Endothelial cell of umbilical vein (primary cell): Measurements from ENCODE around the gene PPM1E. TPM values are rescaled to one million over a fixed set of nuclear protein-coding genes. Genes with fewer than 3 reads are reported as not detected.

Experiments used
- BruUV-seq: library from RNA; stranded (reverse); fragments of 400-500 nt; replicated peaks from 2 replicates; lab custom pipeline; 2021; lab: Mats Ljungman, UMichigan
- CTCF ChIA-PET: fragments of 300-600, 350-600 bp; sonication (Branson Sonifier 250); formaldehyde crosslinking; loops from one replicate; lab custom pipeline; 2021; ENCODE audit warnings: antibody characterized with exemption, inconsistent platforms; lab: Charles Lee
- POLR2A ChIA-PET: fragments of 300-600, 350-600 bp; sonication (Branson Sonifier 250); formaldehyde crosslinking; loops from one replicate; lab custom pipeline; 2021; ENCODE audit warnings: antibody characterized with exemption, inconsistent platforms; lab: Charles Lee
- DNase-seq: peaks from one replicate; pipeline ENCODE4 v3.0.0-alpha.2; 2011; ENCODE audit warnings: low read depth, low spot score
- FAIRE-seq: peaks from 2 replicates; lab custom pipeline; 2011; peaks lifted over from hg19 to GRCh38; lab: Jason Lieb, UNC
- H2AFZ ChIP-seq: 2 replicates; pipeline ENCODE4 v1.6.0; 2012; ENCODE audit warnings: low read depth, low read length, control low read depth, inconsistent platforms
- H3K27ac ChIP-seq: 2 replicates; pipeline ENCODE4 v1.5.1; 2011; ENCODE audit warnings: low read depth, mild to moderate bottlenecking, control low read depth, low read length, moderate library complexity; ENCODE audit not compliant: insufficient read depth
- H3K27me3 ChIP-seq, 2 experiments: 2 replicates each; pipeline versions ENCODE4 v1.6.0 to v1.6.1; 2011; ENCODE audit warnings: low read length in 2 of 2, mixed read lengths in 1 of 2; ENCODE audit not compliant: control insufficient read depth in 2 of 2, insufficient read depth in 2 of 2
- H3K36me3 ChIP-seq, 2 experiments: 2 replicates in 1 of 2; 3 replicates in 1 of 2; pipeline ENCODE4 v1.5.1; 2011; ENCODE audit warnings: low read length in 2 of 2, mild to moderate bottlenecking in 1 of 2, moderate library complexity in 1 of 2; ENCODE audit not compliant: control insufficient read depth in 2 of 2, insufficient read depth in 2 of 2; ENCODE audit errors: extremely low read depth in 1 of 2
- H3K4me1 ChIP-seq: 3 replicates; pipeline ENCODE4 v1.5.1; 2011; ENCODE audit warnings: mild to moderate bottlenecking, low read length; ENCODE audit not compliant: control insufficient read depth, insufficient read depth; ENCODE audit errors: extremely low read depth
- H3K4me2 ChIP-seq: 2 replicates; pipeline ENCODE4 v1.6.1; 2011; ENCODE audit warnings: low read length, control low read depth, mixed read lengths; ENCODE audit not compliant: insufficient read depth
- H3K4me3 ChIP-seq, 3 experiments: fragments of 200-600 bp in 1 of 3; sonication (generic), shearing (Covaris generic) in 1 of 3; replicated peaks in 1 of 3; 2 replicates each; pipeline ENCODE4 v1.5.1; 2011 to 2016; ENCODE audit warnings: control low read depth in 3 of 3, low read length in 3 of 3, mild to moderate bottlenecking in 2 of 3, inconsistent platforms in 1 of 3, low read depth in 1 of 3, moderate library complexity in 1 of 3; ENCODE audit not compliant: insufficient read depth in 1 of 3
- H3K79me2 ChIP-seq: 2 replicates; pipeline ENCODE4 v1.6.0; 2012; ENCODE audit warnings: low read length, inconsistent platforms; ENCODE audit not compliant: control insufficient read depth, insufficient read depth
- H3K9ac ChIP-seq: replicated peaks from 2 replicates; pipeline ENCODE3; 2011; ENCODE audit warnings: low read length, control low read depth; ENCODE audit not compliant: insufficient read depth; ENCODE audit errors: extremely low read depth
- H3K9me1 ChIP-seq: replicated peaks from 3 replicates; pipeline ENCODE4 v1.6.0; 2011; ENCODE audit warnings: mild to moderate bottlenecking, low read length; ENCODE audit not compliant: control insufficient read depth, insufficient read depth; ENCODE audit errors: extremely low read depth
- H3K9me3 ChIP-seq: replicated peaks from 2 replicates; pipeline ENCODE4 v1.5.1; 2012; ENCODE audit warnings: low read length, inconsistent platforms; ENCODE audit not compliant: control insufficient read depth, insufficient read depth
- H4K20me1 ChIP-seq: replicated peaks from 2 replicates; pipeline ENCODE3; 2011; ENCODE audit warnings: mild to moderate bottlenecking, low read length; ENCODE audit not compliant: control insufficient read depth, insufficient read depth; ENCODE audit errors: extremely low read depth
- EZH2 ChIP-seq: IDR thresholded peaks from 2 replicates; pipeline ENCODE4 v1.6.1; 2012; ENCODE audit warnings: borderline replicate concordance, low read depth, mild to moderate bottlenecking, moderate library complexity, low read length, inconsistent platforms; ENCODE audit not compliant: severe bottlenecking
- FOS ChIP-seq: IDR thresholded peaks from 2 replicates; pipeline ENCODE4 v1.6.1; 2011; ENCODE audit warnings: mild to moderate bottlenecking, low read length, moderate library complexity, borderline replicate concordance; ENCODE audit not compliant: insufficient read depth
- GATA2 ChIP-seq: IDR thresholded peaks from 2 replicates; pipeline ENCODE4 v1.7.0; 2011; ENCODE audit warnings: low read depth, mild to moderate bottlenecking, moderate library complexity, mixed read lengths, low read length; ENCODE audit not compliant: insufficient read length, insufficient read depth
- JUN ChIP-seq: IDR thresholded peaks from 2 replicates; pipeline ENCODE4 v1.6.1; 2011; ENCODE audit warnings: borderline replicate concordance, low read depth; ENCODE audit not compliant: insufficient read length, insufficient read depth
- MYC ChIP-seq: IDR thresholded peaks from one replicate; pipeline ENCODE4 v1.6.1; 2011; ENCODE audit warnings: mild to moderate bottlenecking, low read depth, low read length
- POLR2A ChIP-seq: IDR thresholded peaks from 2 replicates; pipeline ENCODE4 v1.6.1; 2012; ENCODE audit warnings: low read depth, mild to moderate bottlenecking, control low read depth, low read length
- POLR2AphosphoS5 ChIP-seq: IDR thresholded peaks from 2 replicates; pipeline ENCODE4 v1.6.1; 2012; ENCODE audit warnings: low read depth, mild to moderate bottlenecking, control low read depth, low read length, moderate library complexity; ENCODE audit not compliant: insufficient read depth
- dilution Hi-C: fragments of 300-500 bp; cut with MboI; formaldehyde crosslinking; loops from one replicate; pipeline ENCODE4 v1.15.0; 2019; ENCODE audit warnings: low sequenced_read_pairs; ENCODE audit not compliant: extremely low pct_ligation_motif_present
- intact Hi-C: fragments of 100-400 bp; cut with micrococcal nuclease; formaldehyde crosslinking; loops from one replicate; pipeline ENCODE4 v1.10.0; 2022
- polyA plus RNA-seq, 4 experiments: library from polyadenylated mRNA; depleted of rRNA in 3 of 4; stranded (reverse) in 3 of 4; unstranded in 1 of 4; fragments of >200 nt; gene quantifications; 2 replicates each; pipeline versions ENCODE4 v1.2.1 to v1.2.3, GENCODE V29; 2011 to 2012; ENCODE audit warnings: missing spikeins in 1 of 4
- total RNA-seq: library from RNA; stranded (reverse); gene quantifications from 2 replicates; pipeline ENCODE4 v1.2.3, GENCODE V29; 2021
- TF ChIP-seq, protein P1 (sequence below): IDR thresholded peaks from 2 replicates; pipeline ENCODE4 v1.6.1; 2011; ENCODE audit not compliant: insufficient read depth, insufficient read length
- TF ChIP-seq, protein P2 (sequence below), 2 donors: IDR thresholded peaks; 1 replicate in 1 of 2; 2 replicates in 1 of 2; pipeline ENCODE4 v1.5.1; 2011; ENCODE audit warnings: low read length in 2 of 2, mild to moderate bottlenecking in 2 of 2, moderate library complexity in 2 of 2, control low read depth in 1 of 2, inconsistent platforms in 1 of 2, low read depth in 1 of 2; ENCODE audit not compliant: insufficient read depth in 1 of 2; ENCODE audit errors: extremely low read depth in 1 of 2

Gene PPM1E
- total and polyA plus RNA-seq, 2 donors (not counting 3 experiments of a cell fraction or from before 2014, with no cell fraction given): 0.01 TPM; not detected in 1

GRCh38 chr17:58802188-58802587 is 46.5 kb downstream of the PPM1E start:
- Histone ChIP-seq H3K9me3 (no peaks in the 10 kb centered on the region), H2AFZ (no peak overlapping the region), H3K27me3 (no peaks in the 10 kb centered on the region), H3K79me2 (no peaks in the 10 kb centered on the region), H3K27ac (no peak overlapping the region), H3K9me1 (no peaks in the 10 kb centered on the region), H3K4me2 (no peak overlapping the region), H3K4me3 (no peak overlapping the region), H4K20me1 (no peaks in the 10 kb centered on the region), H3K36me3 (no peaks in the 10 kb centered on the region), H3K9ac (no peak overlapping the region), H3K4me1 (no peaks in the 10 kb centered on the region)
- dilution Hi-C loops (no loop called here), intact Hi-C loops (no loop called here)
- FAIRE-seq (no peak), DNase-seq (no peak)
- no TSS peak for BruUV-seq
- ChIA-PET POLR2A (no interaction called here), CTCF (no interaction called here)
- TF ChIP-seq EZH2 (no peak), FOS (no peak), JUN (no peak), MYC (no peak), GATA2 (no peak), POLR2AphosphoS5 (no peak)
- TF ChIP-seq, protein P1, sequence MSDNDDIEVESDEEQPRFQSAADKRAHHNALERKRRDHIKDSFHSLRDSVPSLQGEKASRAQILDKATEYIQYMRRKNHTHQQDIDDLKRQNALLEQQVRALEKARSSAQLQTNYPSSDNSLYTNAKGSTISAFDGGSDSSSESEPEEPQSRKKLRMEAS: no peak

DNA sequence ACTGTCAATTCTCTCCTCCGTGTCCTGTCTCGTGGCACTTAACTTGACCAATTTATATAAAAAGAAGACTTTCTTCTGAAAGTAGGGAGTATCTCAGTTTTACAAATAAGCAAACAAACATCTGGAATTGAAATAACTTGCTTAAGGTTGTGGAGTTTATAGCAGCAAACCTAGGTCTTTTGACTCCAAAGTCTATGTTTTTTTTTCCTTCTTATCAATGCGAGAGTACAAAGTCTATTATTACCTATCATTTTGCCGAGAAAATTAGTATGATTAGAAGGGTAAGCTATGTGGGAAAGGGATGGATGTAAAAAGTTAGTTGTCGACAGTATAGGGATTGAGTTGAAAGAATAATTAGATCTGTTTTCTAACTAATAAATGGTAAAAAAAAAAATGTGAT is 50.4 kb downstream of the PPM1E start:
- Histone ChIP-seq H3K9ac (no peak overlapping the region), H3K27me3 (peaks cover 0 to 2% of the 10 kb centered on the region in 2 experiments), H2AFZ (no peak overlapping the region), H3K79me2 (no peaks in the 10 kb centered on the region), H3K9me1 (no peaks in the 10 kb centered on the region), H3K4me3 (no peak overlapping the region), H4K20me1 (no peaks in the 10 kb centered on the region), H3K9me3 (no peaks in the 10 kb centered on the region), H3K36me3 (no peaks in the 10 kb centered on the region), H3K4me1 (no peaks in the 10 kb centered on the region), H3K4me2 (no peak overlapping the region), H3K27ac (no peak overlapping the region)
- TF ChIP-seq JUN: no peak
- no peak for TF ChIP-seq GATA2
- TF ChIP-seq EZH2: no peak
- TF ChIP-seq, protein P1: no peak
- no peak for TF ChIP-seq FOS
- TF ChIP-seq MYC: no peak
- no peak for TF ChIP-seq POLR2AphosphoS5
- TF ChIP-seq, protein P2, sequence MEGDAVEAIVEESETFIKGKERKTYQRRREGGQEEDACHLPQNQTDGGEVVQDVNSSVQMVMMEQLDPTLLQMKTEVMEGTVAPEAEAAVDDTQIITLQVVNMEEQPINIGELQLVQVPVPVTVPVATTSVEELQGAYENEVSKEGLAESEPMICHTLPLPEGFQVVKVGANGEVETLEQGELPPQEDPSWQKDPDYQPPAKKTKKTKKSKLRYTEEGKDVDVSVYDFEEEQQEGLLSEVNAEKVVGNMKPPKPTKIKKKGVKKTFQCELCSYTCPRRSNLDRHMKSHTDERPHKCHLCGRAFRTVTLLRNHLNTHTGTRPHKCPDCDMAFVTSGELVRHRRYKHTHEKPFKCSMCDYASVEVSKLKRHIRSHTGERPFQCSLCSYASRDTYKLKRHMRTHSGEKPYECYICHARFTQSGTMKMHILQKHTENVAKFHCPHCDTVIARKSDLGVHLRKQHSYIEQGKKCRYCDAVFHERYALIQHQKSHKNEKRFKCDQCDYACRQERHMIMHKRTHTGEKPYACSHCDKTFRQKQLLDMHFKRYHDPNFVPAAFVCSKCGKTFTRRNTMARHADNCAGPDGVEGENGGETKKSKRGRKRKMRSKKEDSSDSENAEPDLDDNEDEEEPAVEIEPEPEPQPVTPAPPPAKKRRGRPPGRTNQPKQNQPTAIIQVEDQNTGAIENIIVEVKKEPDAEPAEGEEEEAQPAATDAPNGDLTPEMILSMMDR (IDR thresholded peaks at IDR 0.05; ENCODE audit: extremely low read depth in 1 of 2, insufficient read depth in 1 of 2, low read depth in 1 of 2, low read length in 2 of 2): no peak
- no peak for TF ChIP-seq POLR2A
- ChIA-PET CTCF (no interaction called here), POLR2A (no interaction called here)
- dilution Hi-C loops (no loop called here), intact Hi-C loops (no loop called here)
- FAIRE-seq: no peak
- no peak for DNase-seq
- no TSS peak for BruUV-seq
